DND-41 (cell line): ENCODE data around the gene LTB.

ENCODE experiments used
- ATAC-seq: fragments of 200-7000 bp; cut with Tn5 transposase; 3 replicates; pipeline ENCODE4 v1.9.1; 2021; ENCODE audit warnings: low read depth; ENCODE audit not compliant: insufficient read depth
- DNase-seq: peaks from one replicate; pipeline ENCODE4 v3.0.0-alpha.2; 2020
- H2AFZ ChIP-seq: 2 replicates; pipeline ENCODE4 v1.6.0; 2012; ENCODE audit warnings: low read depth, low read length
- H3K27ac ChIP-seq: 2 replicates; pipeline ENCODE4 v1.5.1; 2012; ENCODE audit warnings: low read length, inconsistent platforms
- H3K27me3 ChIP-seq: fragments of 200-600 bp; sonication (generic); 2 replicates; pipeline ENCODE4 v1.6.0; 2012; ENCODE audit warnings: low read length, mild to moderate bottlenecking, inconsistent platforms; ENCODE audit not compliant: insufficient read depth, poor library complexity
- H3K36me3 ChIP-seq: 2 replicates; pipeline ENCODE4 v1.5.1; 2012; ENCODE audit warnings: low read length, inconsistent platforms; ENCODE audit not compliant: insufficient read depth
- H3K4me1 ChIP-seq: 2 replicates; pipeline ENCODE4 v1.5.1; 2012; ENCODE audit warnings: mild to moderate bottlenecking, low read length; ENCODE audit not compliant: insufficient read depth
- H3K4me2 ChIP-seq: 2 replicates; pipeline ENCODE4 v1.6.0; 2012; ENCODE audit warnings: mild to moderate bottlenecking, moderate library complexity, low read length, inconsistent platforms; ENCODE audit not compliant: insufficient read depth
- H3K4me3 ChIP-seq, 2 experiments: fragments of 200-600 bp in 1 of 2; shearing (Covaris generic) in 1 of 2; 2 replicates each; pipeline ENCODE4 v1.5.1; 2012 to 2016; ENCODE audit warnings: inconsistent platforms in 2 of 2, low read length in 2 of 2, mild to moderate bottlenecking in 2 of 2, low read depth in 1 of 2, moderate library complexity in 1 of 2
- H3K79me2 ChIP-seq: 2 replicates; pipeline ENCODE4 v1.6.0; 2012; ENCODE audit warnings: low read length, inconsistent platforms; ENCODE audit not compliant: insufficient read depth
- H3K9ac ChIP-seq: 2 replicates; pipeline ENCODE4 v1.6.0; 2012; ENCODE audit warnings: low read depth, mild to moderate bottlenecking, inconsistent platforms, low read length, moderate library complexity
- H3K9me3 ChIP-seq: 2 replicates; pipeline ENCODE4 v1.5.1; 2012; ENCODE audit warnings: low read length, moderate library complexity, mild to moderate bottlenecking, inconsistent platforms; ENCODE audit not compliant: insufficient read depth, severe bottlenecking
- H4K20me1 ChIP-seq: 2 replicates; pipeline ENCODE4 v1.6.0; 2012; ENCODE audit warnings: low read length; ENCODE audit not compliant: insufficient read depth
- EZH2 ChIP-seq: IDR thresholded peaks from 3 replicates; pipeline ENCODE4 v1.6.1; 2012; ENCODE audit warnings: borderline replicate concordance, low read depth, mild to moderate bottlenecking, moderate library complexity, low read length, inconsistent platforms; ENCODE audit not compliant: severe bottlenecking
- TF ChIP-seq, protein P1 (sequence below): IDR thresholded peaks from 2 replicates; pipeline ENCODE4 v1.5.1; 2012; ENCODE audit warnings: borderline replicate concordance, low read length, moderate library complexity, mild to moderate bottlenecking; ENCODE audit not compliant: poor library complexity, severe bottlenecking; ENCODE audit errors: extremely low read depth

Gene LTB

DNA sequence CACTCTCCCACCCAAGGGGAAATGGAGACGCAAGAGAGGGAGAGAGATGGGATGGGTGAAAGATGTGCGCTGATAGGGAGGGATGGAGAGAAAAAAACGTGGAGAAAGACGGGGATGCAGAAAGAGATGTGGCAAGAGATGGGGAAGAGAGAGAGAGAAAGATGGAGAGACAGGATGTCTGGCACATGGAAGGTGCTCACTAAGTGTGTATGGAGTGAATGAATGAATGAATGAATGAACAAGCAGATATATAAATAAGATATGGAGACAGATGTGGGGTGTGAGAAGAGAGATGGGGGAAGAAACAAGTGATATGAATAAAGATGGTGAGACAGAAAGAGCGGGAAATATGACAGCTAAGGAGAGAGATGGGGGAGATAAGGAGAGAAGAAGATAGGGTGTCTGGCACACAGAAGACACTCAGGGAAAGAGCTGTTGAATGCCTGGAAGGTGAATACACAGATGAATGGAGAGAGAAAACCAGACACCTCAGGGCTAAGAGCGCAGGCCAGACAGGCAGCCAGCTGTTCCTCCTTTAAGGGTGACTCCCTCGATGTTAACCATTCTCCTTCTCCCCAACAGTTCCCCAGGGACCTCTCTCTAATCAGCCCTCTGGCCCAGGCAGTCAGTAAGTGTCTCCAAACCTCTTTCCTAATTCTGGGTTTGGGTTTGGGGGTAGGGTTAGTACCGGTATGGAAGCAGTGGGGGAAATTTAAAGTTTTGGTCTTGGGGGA lies 6.1 kb downstream of the LTB start:
- Histone ChIP-seq H3K9ac (peak overlapping the region; percentile 65), H3K9me3 (no peaks in the 10 kb centered on the region), H3K36me3 (no peaks in the 10 kb centered on the region; the same call in 1 of the 2 replicates), H3K4me1 (peaks cover 37% of the 10 kb centered on the region), H3K4me2 (peak overlapping the region; percentile 66), H3K27ac (peak overlapping the region; percentile 76), H3K27me3 (peaks cover 3% of the 10 kb centered on the region), H2AFZ (peak overlapping the region; percentile 80), H4K20me1 (no peaks in the 10 kb centered on the region), H3K4me3 (peak overlapping the region; percentile 4 to 62; a peak in 3 of 4 replicates), H3K79me2 (peaks cover 2% of the 10 kb centered on the region; the same call in 1 of the 2 replicates)
- DNase-seq = no peak
- ATAC-seq = no peak
- no peak for TF ChIP-seq EZH2
- TF ChIP-seq, protein P1, sequence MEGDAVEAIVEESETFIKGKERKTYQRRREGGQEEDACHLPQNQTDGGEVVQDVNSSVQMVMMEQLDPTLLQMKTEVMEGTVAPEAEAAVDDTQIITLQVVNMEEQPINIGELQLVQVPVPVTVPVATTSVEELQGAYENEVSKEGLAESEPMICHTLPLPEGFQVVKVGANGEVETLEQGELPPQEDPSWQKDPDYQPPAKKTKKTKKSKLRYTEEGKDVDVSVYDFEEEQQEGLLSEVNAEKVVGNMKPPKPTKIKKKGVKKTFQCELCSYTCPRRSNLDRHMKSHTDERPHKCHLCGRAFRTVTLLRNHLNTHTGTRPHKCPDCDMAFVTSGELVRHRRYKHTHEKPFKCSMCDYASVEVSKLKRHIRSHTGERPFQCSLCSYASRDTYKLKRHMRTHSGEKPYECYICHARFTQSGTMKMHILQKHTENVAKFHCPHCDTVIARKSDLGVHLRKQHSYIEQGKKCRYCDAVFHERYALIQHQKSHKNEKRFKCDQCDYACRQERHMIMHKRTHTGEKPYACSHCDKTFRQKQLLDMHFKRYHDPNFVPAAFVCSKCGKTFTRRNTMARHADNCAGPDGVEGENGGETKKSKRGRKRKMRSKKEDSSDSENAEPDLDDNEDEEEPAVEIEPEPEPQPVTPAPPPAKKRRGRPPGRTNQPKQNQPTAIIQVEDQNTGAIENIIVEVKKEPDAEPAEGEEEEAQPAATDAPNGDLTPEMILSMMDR = no peak

DNA sequence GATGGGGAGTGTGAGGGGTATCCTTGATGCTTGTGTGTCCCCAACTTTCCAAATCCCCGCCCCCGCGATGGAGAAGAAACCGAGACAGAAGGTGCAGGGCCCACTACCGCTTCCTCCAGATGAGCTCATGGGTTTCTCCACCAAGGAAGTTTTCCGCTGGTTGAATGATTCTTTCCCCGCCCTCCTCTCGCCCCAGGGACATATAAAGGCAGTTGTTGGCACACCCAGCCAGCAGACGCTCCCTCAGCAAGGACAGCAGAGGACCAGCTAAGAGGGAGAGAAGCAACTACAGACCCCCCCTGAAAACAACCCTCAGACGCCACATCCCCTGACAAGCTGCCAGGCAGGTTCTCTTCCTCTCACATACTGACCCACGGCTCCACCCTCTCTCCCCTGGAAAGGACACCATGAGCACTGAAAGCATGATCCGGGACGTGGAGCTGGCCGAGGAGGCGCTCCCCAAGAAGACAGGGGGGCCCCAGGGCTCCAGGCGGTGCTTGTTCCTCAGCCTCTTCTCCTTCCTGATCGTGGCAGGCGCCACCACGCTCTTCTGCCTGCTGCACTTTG lies 6.8 kb downstream of the LTB start, which contains the start of gene TNF:
Gene TNF, plus strand, starts transcription at position 231 of the 567 bp plus-strand sequence. Its CDS starts 177 bp downstream, at position 408.
- peak within 1 kb of the TSS; percentile 76 for H3K27ac ChIP-seq
- no peaks in the 10 kb centered on the region for H3K36me3 ChIP-seq
- no peaks in the 10 kb centered on the region for H3K79me2 ChIP-seq
- DNase-seq (peak; percentile 92), ATAC-seq (peak; percentile 74)
- peak within 1 kb of the TSS; percentile 65 for H3K9ac ChIP-seq
- no peaks in the 10 kb centered on the region for H3K27me3 ChIP-seq
- no peaks in the 10 kb centered on the region for H3K9me3 ChIP-seq
- H3K4me1 ChIP-seq = peaks cover 31% of the 10 kb centered on the region
- H3K4me2 ChIP-seq = peak within 1 kb of the TSS; percentile 66
- no peak for TF ChIP-seq EZH2
- TF ChIP-seq, protein P1 = no peak
- no peaks in the 10 kb centered on the region for H4K20me1 ChIP-seq
- peak within 1 kb of the TSS; percentile 80 for H2AFZ ChIP-seq
- H3K4me3 ChIP-seq = peak within 1 kb of the TSS; percentile 4 to 62; a peak in 3 of 4 replicates

DNA sequence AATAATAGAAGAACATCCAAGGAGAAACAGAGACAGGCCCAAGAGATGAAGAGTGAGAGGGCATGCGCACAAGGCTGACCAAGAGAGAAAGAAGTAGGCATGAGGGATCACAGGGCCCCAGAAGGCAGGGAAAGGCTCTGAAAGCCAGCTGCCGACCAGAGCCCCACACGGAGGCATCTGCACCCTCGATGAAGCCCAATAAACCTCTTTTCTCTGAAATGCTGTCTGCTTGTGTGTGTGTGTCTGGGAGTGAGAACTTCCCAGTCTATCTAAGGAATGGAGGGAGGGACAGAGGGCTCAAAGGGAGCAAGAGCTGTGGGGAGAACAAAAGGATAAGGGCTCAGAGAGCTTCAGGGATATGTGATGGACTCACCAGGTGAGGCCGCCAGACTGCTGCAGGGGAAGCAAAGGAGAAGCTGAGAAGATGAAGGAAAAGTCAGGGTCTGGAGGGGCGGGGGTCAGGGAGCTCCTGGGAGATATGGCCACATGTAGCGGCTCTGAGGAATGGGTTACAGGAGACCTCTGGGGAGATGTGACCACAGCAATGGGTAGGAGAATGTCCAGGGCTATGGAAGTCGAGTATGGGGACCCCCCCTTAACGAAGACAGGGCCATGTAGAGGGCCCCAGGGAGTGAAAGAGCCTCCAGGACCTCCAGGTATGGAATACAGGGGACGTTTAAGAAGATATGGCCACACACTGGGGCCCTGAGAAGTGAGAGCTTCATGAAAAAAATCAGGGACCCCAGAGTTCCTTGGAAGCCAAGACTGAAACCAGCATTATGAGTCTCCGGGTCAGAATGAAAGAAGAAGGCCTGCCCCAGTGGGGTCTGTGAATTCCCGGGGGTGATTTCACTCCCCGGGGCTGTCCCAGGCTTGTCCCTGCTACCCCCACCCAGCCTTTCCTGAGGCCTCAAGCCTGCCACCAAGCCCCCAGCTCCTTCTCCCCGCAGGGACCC lies 7.8 kb downstream of the LTB start:
- peaks cover 28% of the 10 kb centered on the region for H3K4me1 ChIP-seq
- TF ChIP-seq EZH2 = no peak
- TF ChIP-seq, protein P1 = no peak
- H4K20me1 ChIP-seq = no peaks in the 10 kb centered on the region
- peak overlapping the region; percentile 76 for H3K27ac ChIP-seq
- DNase-seq = no peak
- peak overlapping the region; percentile 66 for H3K4me2 ChIP-seq
- no peaks in the 10 kb centered on the region for H3K36me3 ChIP-seq
- no peaks in the 10 kb centered on the region for H3K27me3 ChIP-seq
- H2AFZ ChIP-seq = peak overlapping the region; percentile 80
- H3K79me2 ChIP-seq = no peaks in the 10 kb centered on the region
- ATAC-seq = no peak
- peak overlapping the region in 1 of 2 experiments; percentile 62; a peak in 2 of 4 replicates for H3K4me3 ChIP-seq
- H3K9me3 ChIP-seq = no peaks in the 10 kb centered on the region
- H3K9ac ChIP-seq = peak overlapping the region; percentile 65
